Caco-2 (cell line): ENCODE data around the gene NTHL1. TPM values are rescaled to one million over a fixed set of nuclear protein-coding genes. Genes with fewer than 3 reads are reported as not detected.
A peak's percentile ranks its signal among the peaks of the same experiment; 100 is the strongest.

ENCODE experiments used
- BruUV-seq: library from RNA; stranded (reverse); fragments of 400-500 nt; replicated peaks from 2 replicates; lab custom pipeline; 2021; lab: Mats Ljungman, UMichigan
- CTCF ChIA-PET: fragments of 300-600 bp; sonication (Branson Sonifier 250); formaldehyde crosslinking; loops from one replicate; lab custom pipeline; 2022; ENCODE audit warnings: antibody characterized with exemption; lab: Charles Lee
- POLR2A ChIA-PET: fragments of 300-600 bp; sonication (Branson Sonifier 250); formaldehyde crosslinking; loops from one replicate; lab custom pipeline; 2022; ENCODE audit warnings: antibody characterized with exemption; lab: Charles Lee
- DNase-seq, 2 experiments: peaks; one replicate each; pipeline versions ENCODE4 v3.0.0 to v3.0.0-alpha.2; 2020 to 2022
- H3K27me3 ChIP-seq: replicated peaks from 2 replicates; pipeline ENCODE4 v1.6.0; 2011; ENCODE audit warnings: low read length; ENCODE audit not compliant: control insufficient read depth, insufficient read depth
- H3K36me3 ChIP-seq: 2 replicates; pipeline ENCODE4 v1.5.1; 2011; ENCODE audit warnings: low read length; ENCODE audit not compliant: control insufficient read depth, insufficient read depth
- H3K4me1 ChIP-seq: fragments of 250-450 bp; sonication (Bioruptor Pico); 2 replicates; pipeline ENCODE4 v1.5.1; 2020; ENCODE audit warnings: mild to moderate bottlenecking
- H3K4me3 ChIP-seq: 2 replicates; pipeline ENCODE4 v1.5.1; 2011; ENCODE audit warnings: low read depth, mild to moderate bottlenecking, control low read depth, low read length
- H3K9me3 ChIP-seq: fragments of 250-450 bp; sonication (Bioruptor Pico); 2 replicates; pipeline ENCODE4 v1.5.1; 2020; ENCODE audit warnings: mild to moderate bottlenecking, moderate library complexity
- H3K27ac Mint-ChIP-seq: one replicate; pipeline ENCODE4 v1.8.0; 2022; ENCODE audit warnings: mixed read lengths; ENCODE audit not compliant: unreplicated experiment
- H3K27me3 Mint-ChIP-seq: one replicate; pipeline ENCODE4 v1.8.0; 2022; ENCODE audit warnings: mixed read lengths; ENCODE audit not compliant: insufficient read depth, unreplicated experiment
- H3K36me3 Mint-ChIP-seq: one replicate; pipeline ENCODE4 v1.8.0; 2022; ENCODE audit warnings: mild to moderate bottlenecking, mixed read lengths; ENCODE audit not compliant: insufficient read depth, unreplicated experiment
- H3K4me1 Mint-ChIP-seq: one replicate; pipeline ENCODE4 v1.8.0; 2022; ENCODE audit warnings: low read depth, mixed read lengths; ENCODE audit not compliant: unreplicated experiment
- H3K4me3 Mint-ChIP-seq: one replicate; pipeline ENCODE4 v1.8.0; 2022; ENCODE audit warnings: mild to moderate bottlenecking, moderate library complexity, mixed read lengths; ENCODE audit not compliant: unreplicated experiment
- H3K9me3 Mint-ChIP-seq: one replicate; pipeline ENCODE4 v1.8.0; 2022; ENCODE audit warnings: mixed read lengths; ENCODE audit not compliant: unreplicated experiment
- CTCF ChIP-seq, 2 experiments: fragments of 200-600 bp in 1 of 2; IDR thresholded peaks; 1 replicate in 1 of 2; 2 replicates in 1 of 2; pipeline versions ENCODE4 v1.5.1 to v1.8.0; 2011 to 2022; ENCODE audit warnings: antibody characterized with exemption in 1 of 2, control low read depth in 1 of 2, inconsistent platforms in 1 of 2, low read depth in 1 of 2, low read length in 1 of 2, mild to moderate bottlenecking in 1 of 2, moderate library complexity in 1 of 2; ENCODE audit not compliant: insufficient read depth in 1 of 2, severe bottlenecking in 1 of 2, unreplicated experiment in 1 of 2
- intact Hi-C: fragments of 100-400 bp; cut with micrococcal nuclease; formaldehyde crosslinking; loops from one replicate; pipeline ENCODE4 v1.10.0; 2022; ENCODE audit not compliant: unreplicated experiment
- total RNA-seq: library from RNA; stranded (reverse); gene quantifications from 2 replicates; pipeline ENCODE4 v1.2.3, GENCODE V29; 2022

Gene NTHL1
- total RNA-seq, 1 experiment from 2014 or later = 38.6 TPM

GRCh38 chr16:2037115-2037514 lies 10.5 kb downstream of the NTHL1 start:
- CTCF ChIA-PET = no interaction called here
- POLR2A ChIA-PET = no interaction called here
- Mint-ChIP-seq H3K27ac (no peak overlapping the region), H3K36me3 (peaks cover 16% of the 10 kb centered on the region), H3K4me1 (peaks cover 7% of the 10 kb centered on the region), H3K4me3 (no peak overlapping the region), H3K9me3 (no peaks in the 10 kb centered on the region), H3K27me3 (no peaks in the 10 kb centered on the region)
- no TSS peak for BruUV-seq
- no peaks in the 10 kb centered on the region for H3K9me3 ChIP-seq
- no peak for TF ChIP-seq CTCF (IDR thresholded peaks at IDR 0.05; ENCODE audit: insufficient read depth in 1 of 2, low read depth in 1 of 2, low read length in 1 of 2, severe bottlenecking in 1 of 2, unreplicated experiment in 1 of 2)
- H3K4me3 ChIP-seq = no peak overlapping the region
- peaks cover 29% of the 10 kb centered on the region for H3K4me1 ChIP-seq
- no peak for DNase-seq
- H3K27me3 ChIP-seq = no peaks in the 10 kb centered on the region
- no peaks in the 10 kb centered on the region; the same call in 1 of the 2 replicates for H3K36me3 ChIP-seq
- intact Hi-C loops = no loop called here

GRCh38 chr16:2036200-2036966 lies 11.3 kb downstream of the NTHL1 start:
- peaks cover 7% of the 10 kb centered on the region for H3K4me1 Mint-ChIP-seq
- H3K4me1 ChIP-seq = peaks cover 29% of the 10 kb centered on the region
- no peak for DNase-seq
- H3K27me3 Mint-ChIP-seq = no peaks in the 10 kb centered on the region
- ChIA-PET POLR2A (interaction anchor here (0.6 kb wide), 1 partner anchor 454 kb away, joined by 4 read pairs; no protein-coding TSS in a partner anchor), CTCF (no interaction called here)
- BruUV-seq = no TSS peak
- H3K4me3 Mint-ChIP-seq = no peak overlapping the region
- H3K36me3 ChIP-seq = no peaks in the 10 kb centered on the region; the same call in 1 of the 2 replicates
- H3K9me3 Mint-ChIP-seq = no peaks in the 10 kb centered on the region
- TF ChIP-seq CTCF (IDR thresholded peaks at IDR 0.05; ENCODE audit: insufficient read depth in 1 of 2, low read depth in 1 of 2, low read length in 1 of 2, severe bottlenecking in 1 of 2, unreplicated experiment in 1 of 2) = no peak
- no peak overlapping the region for H3K4me3 ChIP-seq
- H3K36me3 Mint-ChIP-seq = peaks cover 16% of the 10 kb centered on the region
- H3K27me3 ChIP-seq = no peaks in the 10 kb centered on the region
- intact Hi-C loops = no loop called here
- no peaks in the 10 kb centered on the region for H3K9me3 ChIP-seq
- H3K27ac Mint-ChIP-seq = no peak overlapping the region

- no peak overlapping the region for H3K4me3 ChIP-seq
- no peaks in the 10 kb centered on the region; the same call in 1 of the 2 replicates for H3K36me3 ChIP-seq
- intact Hi-C loops = no loop called here
- H3K36me3 Mint-ChIP-seq = peaks cover 16% of the 10 kb centered on the region
- no peaks in the 10 kb centered on the region for H3K27me3 Mint-ChIP-seq
- H3K9me3 ChIP-seq = no peaks in the 10 kb centered on the region
- H3K4me1 ChIP-seq = peaks cover 29% of the 10 kb centered on the region
- BruUV-seq = no TSS peak
- TF ChIP-seq CTCF (IDR thresholded peaks at IDR 0.05; ENCODE audit: insufficient read depth in 1 of 2, low read depth in 1 of 2, low read length in 1 of 2, severe bottlenecking in 1 of 2, unreplicated experiment in 1 of 2) = no peak
- no peak overlapping the region for H3K4me3 Mint-ChIP-seq
- H3K4me1 Mint-ChIP-seq = peaks cover 7% of the 10 kb centered on the region
- ChIA-PET POLR2A (interaction anchor here (0.6 kb wide), 1 partner anchor 453 kb away, joined by 4 read pairs; no protein-coding TSS in a partner anchor), CTCF (interaction anchor here (0.5 to 0.7 kb wide), 2 partner anchors 20 to 23 kb away, joined by 3 read pairs; no protein-coding TSS in a partner anchor)
- peak overlapping the region; percentile 50 for H3K27ac Mint-ChIP-seq
- H3K27me3 ChIP-seq = no peaks in the 10 kb centered on the region
- DNase-seq = peak; percentile 62 to 69
- H3K9me3 Mint-ChIP-seq = no peaks in the 10 kb centered on the region
Measured at GRCh38 chr16:2035431-2036199, 12.0 kb downstream of the NTHL1 start.
